Skeletal muscle cell (primary cell): ENCODE results near the gene CNNM4.

Experiments
- DNase-seq: peaks from one replicate; pipeline ENCODE4 v3.0.0-alpha.2; 2010; ENCODE audit warnings: low read depth
- H3K4me3 ChIP-seq: 2 replicates; pipeline ENCODE4 v1.5.1; 2011; ENCODE audit warnings: low read depth, mild to moderate bottlenecking, control low read depth, low read length, moderate library complexity

CNNM4 gene

DNA sequence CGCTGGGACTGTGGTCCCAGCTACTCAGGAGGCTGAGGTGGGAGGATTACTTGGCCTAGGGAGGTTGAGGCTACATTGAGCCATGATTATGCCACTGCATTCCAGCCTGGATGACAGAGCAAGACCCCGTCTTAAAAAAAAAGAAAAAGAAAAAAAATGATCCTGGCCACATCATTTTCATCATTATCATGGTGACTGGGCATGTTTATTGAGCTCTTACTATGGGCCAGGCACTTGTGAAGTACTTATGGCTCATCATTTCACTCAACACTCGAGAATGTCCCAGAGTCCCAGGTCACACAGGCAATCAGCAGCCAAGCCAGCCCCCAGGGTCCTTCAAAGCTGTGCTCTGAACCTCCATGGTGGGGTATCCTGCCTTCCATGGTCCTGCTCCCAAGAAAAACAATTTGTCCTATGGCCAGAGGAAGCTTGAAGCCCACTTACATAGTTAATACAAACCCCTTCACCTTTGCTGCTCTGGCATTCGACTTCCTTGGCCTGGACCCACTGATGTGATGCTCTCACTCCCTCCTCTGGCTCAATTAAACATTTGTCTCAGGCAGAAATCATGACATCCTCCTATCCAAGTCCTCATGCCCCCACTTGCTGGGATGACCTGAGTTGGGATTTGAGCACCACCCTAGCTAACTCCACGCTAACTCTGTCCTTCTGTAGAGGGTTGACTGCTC lies 3.8 kb upstream of the CNNM4 start:
- no peak for DNase-seq

DNA sequence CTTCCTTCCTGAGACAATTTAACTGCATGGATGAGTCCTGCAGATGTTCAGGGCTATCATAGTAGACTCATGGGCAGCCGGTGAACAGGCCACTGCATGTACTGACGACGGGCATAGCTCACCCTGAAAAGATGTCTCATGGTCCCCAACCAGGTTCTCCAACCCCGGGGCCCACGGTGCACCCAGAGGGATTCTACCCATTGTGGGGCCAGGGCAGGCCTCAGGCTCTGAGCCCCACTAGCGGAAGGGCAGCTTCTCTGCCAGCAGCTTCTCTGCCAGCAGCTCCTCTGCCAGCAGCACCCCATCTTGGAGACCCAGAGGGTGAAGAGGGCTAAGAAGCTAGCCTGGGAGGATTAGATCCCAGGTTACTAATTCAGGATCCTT lies 3.2 kb upstream of the CNNM4 start:
- no peak for DNase-seq
- no peak overlapping the region for H3K4me3 ChIP-seq

More for the DNA sequence above, 3.8 kb upstream of the CNNM4 start:
- H3K4me3 ChIP-seq, result no peak overlapping the region

DNA sequence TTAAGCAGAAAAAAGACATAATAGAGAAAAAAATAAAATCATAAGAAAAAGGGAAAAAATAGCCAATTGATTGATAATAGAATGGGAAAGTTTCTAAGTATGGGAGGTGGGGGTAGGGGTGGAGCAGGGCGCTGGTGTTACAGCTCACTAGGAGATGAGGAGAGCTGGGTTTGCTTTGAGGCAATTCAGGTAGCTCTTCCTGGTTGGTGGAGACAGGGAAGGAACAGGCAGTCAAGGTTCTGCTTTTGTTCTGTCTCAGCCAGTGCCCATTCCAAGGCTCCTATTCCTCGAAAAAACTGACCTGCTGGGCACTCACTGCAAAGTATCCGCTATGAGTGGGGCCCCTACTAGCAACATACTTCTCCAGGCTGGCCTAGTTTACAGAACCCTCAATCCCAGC lies 1.7 kb upstream of the CNNM4 start:
- H3K4me3 ChIP-seq, result no peak overlapping the region
- no peak for DNase-seq

DNA sequence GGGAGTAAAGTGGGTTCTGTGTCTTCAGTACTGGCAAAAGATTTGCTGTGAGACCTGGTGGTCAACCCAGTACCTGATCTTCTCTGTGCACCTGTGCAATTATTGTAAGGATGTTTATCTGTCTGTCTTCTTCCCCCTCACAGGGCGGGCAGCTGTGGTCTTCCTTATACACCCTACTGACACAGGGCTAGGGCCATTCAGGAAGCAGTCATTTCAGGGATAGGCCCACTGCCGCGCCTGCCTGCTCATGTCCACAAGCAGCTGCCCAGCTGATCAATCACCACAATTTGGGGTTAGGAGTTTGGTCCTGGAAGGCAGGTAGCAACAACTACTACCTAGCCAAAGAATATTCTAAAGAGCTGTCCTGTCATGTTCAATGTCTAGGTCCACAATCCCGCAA lies 1.2 kb upstream of the CNNM4 start:
- no peak for DNase-seq
- no peak overlapping the region for H3K4me3 ChIP-seq

DNA sequence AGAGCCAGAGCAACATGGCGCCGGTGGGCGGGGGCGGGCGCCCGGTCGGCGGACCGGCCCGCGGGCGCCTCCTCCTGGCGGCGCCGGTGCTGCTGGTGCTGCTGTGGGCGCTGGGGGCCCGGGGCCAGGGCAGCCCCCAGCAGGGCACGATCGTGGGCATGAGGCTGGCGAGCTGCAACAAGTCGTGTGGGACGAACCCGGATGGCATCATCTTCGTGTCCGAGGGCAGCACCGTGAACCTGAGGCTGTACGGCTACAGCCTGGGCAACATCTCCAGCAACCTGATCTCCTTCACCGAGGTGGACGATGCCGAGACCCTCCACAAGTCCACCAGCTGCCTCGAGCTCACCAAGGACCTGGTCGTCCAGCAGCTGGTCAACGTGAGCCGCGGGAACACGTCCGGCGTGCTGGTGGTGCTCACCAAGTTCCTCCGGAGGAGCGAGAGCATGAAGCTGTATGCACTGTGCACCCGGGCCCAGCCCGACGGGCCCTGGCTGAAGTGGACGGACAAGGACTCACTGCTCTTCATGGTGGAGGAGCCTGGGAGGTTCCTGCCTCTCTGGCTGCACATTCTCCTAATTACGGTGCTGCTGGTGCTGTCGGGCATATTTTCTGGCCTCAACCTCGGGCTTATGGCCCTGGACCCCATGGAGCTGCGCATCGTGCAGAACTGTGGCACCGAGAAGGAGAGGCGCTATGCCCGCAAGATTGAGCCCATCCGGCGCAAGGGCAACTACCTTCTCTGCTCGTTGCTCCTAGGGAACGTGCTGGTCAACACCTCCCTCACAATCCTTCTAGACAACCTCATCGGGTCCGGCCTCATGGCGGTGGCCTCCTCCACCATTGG lies 507 bp downstream of the CNNM4 start:
- no peak for DNase-seq
- H3K4me3 ChIP-seq, result peak overlapping the region; percentile 61

DNA sequence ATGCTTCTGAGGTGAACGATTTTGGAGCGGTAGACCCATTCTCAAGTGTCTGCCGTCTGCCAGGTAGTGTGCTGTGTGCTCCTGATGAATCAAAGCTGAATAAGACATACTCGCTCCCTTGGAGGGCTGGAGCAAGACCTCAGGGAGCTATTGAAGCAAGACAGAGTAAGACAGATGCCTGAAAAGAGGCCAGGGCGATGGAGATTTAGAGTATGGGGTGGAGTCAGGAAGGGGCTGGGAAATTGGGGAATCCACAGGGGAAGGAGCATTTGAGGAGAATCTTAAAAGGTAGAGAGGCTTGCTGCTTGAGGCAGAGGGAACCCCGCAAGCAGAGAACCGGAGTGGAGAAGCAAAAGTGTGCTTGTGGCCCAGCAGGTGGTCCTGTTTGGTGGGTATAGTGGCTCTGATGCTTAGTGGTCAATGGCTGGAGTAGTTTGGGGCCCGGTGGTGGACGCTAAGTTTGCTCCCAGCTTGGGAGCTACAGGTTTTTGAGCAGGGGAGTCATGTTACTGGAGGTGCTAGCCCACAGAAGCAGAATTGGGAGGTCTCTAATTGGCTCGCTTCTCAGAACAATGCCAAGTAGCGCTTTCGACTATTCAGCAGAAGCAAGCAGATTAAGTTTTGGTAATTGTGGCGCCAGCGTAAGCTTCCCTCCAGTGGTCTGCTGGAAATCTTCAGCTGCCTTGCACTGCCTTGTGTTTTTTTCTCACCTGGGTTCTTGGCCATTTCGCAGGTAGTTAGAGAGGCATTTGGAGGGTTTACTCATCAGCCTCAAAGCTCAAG lies 2.0 kb downstream of the CNNM4 start:
- no peak for DNase-seq
- H3K4me3 ChIP-seq, result peak overlapping the region; percentile 35

DNA sequence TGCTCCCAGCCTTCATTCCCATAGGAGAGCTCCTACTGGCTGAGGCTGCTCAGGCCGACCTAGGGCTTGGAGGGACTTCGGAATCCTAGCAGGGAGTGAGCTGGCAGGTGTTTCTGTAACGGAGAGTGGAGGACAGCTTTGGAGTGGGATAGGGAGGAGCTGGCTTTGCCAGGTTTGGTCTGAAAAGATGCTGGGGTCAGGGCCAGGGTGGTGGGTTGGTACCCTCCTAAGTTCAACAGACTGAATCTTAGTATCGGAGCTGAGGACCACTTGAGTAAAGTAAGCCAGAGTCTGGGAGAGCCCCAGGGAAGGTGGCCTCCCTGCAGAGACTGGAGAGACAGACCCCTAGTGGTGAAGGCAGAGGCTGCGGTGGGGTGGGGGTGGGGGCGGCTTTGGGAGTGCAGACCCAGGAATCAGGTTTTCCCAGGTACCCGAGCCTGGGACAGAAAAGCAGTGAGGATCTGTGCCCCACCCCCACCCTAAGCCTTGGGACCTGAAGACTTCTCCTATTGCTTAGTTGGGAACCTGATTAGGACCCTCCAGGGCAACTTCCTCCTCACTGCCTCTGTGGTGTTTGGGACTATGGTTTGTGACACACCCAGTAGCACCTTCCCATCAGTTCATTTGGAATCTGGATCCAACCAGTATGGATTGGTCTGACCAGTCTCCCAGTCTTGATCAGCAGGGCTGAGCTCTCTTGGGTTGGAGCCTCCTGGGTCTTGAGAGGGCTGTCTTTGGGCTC lies 3.0 kb downstream of the CNNM4 start:
- H3K4me3 ChIP-seq, result peak overlapping the region; percentile 35
- no peak for DNase-seq

DNA sequence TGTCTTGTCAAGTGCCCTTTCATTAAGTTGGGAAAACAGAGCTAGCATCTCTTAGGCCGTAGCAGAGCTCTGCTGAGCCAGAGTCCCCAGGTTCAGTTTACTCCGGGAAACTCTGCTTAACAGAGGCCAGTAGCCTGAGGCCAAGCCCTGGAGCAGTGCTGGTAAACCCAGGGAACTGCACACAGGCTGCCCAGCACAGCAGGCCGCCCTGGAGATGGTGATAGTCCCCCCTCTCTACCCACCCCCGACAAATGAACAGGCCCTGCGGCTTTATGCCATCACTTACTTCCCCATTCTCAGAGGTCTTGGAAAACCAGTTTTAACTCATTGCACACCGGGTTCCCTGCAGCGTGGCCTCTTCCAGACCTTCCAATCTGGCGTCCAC lies 3.5 kb downstream of the CNNM4 start:
- no peak for DNase-seq
- no peak overlapping the region for H3K4me3 ChIP-seq

DNA sequence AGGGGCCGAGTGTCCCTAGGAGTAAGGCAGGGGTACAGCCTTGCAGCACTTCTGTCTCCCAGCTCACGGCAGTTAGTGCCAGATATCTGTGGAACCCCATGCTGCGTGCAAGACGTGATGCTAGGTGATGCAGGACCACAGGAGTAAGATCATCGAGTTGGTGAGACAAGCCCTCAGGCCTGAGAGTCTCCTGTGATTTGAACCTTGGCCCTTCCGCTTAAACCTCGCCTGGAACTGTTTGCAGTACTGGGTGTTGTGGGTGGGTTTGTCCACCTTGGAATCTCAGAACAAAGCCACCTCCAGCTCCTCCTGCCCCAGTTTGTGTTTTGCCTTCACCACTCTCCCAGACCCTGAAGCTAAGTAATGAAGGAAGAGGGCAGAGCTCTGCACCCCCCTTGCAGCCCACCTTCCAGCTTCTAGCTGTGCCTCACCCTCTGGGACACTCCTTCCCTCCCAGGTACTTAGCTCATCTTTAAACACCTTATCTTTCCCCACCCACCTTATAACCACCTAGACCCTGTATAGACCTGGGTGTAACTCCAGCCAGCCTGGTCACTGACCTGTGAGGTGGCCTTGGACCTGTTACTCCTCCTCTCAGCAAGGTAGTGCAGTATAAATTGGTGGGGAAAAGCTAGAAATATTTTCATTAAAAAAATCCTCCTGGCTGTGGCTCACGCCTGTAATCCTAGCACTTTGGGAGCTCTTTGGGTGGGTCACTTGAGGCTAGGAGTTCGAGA lies 6.6 kb downstream of the CNNM4 start:
- H3K4me3 ChIP-seq, result no peak overlapping the region
- no peak for DNase-seq

DNA sequence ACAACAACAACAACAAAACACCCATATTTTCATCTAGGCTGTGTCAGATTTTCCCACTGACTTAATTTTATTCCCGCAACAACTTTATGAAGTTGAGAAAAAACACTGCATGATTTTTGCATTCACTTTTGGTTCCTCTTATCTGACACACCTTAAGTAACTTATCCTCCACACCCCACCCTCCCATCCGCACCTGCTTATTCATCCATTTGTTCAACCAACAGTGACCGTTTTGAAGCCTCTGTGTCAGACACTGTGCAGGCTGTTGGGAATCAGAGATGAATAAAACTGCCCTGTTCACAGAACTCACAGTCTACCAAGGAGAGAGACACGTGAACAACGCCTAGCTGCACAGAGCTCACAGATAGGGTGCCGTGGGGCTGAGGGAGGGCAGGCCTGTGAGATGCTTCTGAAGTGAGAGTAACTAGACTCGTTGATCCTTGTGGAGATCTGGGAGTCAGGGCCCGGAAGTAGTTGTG lies 7.4 kb downstream of the CNNM4 start:
- H3K4me3 ChIP-seq, result no peak overlapping the region
- DNase-seq, result no peak

DNA sequence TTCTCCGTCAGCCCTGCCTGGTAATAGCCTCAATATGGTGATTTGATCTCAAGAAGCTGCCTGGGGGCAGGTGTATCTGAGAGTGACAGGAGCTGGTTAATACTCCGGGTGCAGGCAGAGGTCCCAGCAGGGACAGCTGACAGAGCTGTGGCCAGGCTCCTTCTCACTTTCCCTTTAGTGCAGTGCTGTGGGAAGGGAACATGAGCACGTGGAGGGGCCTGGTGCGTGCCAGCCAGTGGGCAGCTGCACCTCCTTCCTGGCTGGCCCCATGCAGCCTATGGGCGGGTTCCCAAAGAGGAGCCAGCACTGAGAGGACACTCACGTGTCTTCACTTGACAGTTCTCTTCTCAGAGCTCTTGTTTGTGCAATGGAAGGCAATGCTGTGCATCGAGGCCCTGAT lies 9.1 kb downstream of the CNNM4 start:
- no peak for DNase-seq
- H3K4me3 ChIP-seq, result no peak overlapping the region

DNA sequence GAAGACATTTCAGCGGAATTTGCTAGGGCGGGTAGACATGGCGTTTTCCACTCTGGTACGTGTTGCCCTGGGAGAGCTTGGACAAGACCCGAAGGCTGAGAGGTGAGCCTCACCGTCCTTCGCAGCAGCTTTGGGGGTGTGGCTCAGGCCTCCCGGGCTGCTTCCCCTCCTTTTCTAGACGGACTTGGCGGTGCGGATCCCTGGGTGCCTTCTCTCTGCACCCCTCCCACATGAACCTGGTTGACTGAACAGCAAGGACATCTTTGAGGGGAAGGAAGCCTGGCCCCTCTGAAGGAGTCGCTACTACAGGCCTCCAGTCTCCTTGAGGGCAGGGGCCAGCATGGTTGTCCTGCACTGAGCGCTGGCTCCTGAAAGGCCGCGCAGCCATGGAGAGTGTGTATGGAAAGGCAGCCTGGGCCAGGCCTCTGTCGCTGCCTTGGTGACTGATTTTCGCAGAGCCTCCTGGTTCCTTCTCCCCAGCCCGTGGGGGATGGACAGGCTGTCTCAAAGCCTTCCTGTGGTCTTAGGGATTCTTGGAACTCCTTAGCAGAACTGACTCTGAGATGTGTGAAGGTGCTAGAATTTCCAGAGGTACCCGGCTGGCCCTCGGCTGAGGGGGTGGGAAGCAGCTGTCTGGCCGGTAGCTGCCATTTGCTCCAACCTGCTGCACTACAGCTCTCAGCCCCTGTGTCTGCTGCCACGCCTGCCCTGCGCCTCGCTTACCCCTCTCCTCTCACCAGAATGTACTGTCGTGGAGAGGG lies 9.9 kb downstream of the CNNM4 start:
- no peak for DNase-seq
- H3K4me3 ChIP-seq, result no peak overlapping the region

DNA sequence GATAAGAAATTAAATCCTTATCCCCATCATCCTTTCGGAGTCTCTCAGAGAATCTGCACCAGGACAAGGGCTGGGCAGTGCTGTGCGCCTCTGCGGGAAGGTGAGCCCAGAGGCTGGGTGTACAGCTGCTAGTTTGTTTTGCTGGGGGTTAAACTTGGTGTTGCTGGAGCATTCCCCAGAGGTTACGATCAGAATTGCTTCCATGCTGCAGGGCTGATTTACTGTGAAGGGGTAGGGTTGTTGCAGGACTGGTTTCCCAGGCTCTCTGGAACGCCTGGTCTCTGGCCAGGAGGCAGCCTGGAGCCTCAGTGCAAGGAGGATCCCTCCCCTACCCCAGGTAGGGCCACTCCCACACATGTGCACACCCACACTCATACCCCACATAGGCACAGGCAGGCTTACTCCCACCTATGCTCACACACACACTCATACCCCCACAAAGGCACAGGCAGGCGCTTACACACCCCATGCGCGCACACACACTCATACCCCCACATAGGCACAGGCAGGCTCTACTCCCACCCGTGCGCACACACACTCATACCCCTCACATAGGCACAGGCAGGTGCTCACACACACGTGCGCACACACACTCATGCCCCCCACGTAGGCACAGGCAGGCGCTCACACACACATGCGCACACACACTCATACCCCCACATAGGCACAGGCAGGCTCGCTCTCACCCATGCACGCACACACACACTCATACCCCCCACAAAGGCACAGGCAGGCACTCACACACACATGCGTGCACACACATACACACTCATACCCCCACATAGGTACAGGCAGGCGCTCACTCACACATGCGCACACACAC lies 11.3 kb downstream of the CNNM4 start:
- no peak overlapping the region for H3K4me3 ChIP-seq
- DNase-seq, result no peak

DNA sequence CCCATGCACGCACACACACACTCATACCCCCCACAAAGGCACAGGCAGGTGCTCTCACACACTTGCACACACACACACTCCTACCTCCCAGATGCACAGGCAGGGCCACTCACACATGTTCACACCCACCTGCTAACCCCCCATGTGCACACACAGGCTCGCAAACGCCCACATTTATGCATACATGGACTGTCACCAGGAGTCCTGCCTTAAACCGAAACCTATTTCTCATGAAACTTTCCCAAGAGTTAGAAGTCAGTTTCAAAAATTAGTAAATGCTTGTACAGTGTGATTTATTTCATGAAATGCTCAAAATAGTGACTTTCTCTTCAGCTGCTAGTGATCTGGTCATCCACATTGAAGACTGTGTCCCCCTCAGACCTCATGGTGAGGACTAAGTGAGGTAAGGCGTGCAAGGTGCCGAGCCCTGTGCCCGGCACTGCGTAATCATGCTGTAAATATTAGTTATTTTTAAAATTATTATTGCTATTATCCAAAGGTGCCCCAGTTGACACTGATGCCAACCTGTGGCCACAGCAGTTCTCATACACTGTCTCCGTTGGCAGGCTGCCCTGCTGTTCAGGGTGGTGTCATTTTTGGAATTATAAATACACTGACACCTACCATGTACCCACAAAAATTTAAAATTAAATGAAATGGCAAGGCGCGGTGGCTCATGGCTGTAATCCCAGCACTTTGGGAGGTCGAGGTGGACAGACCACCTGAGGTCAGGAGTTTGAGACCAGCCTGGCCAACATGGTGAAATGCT lies 12.4 kb downstream of the CNNM4 start:
- no peak for DNase-seq
- H3K4me3 ChIP-seq, result no peak overlapping the region

DNA sequence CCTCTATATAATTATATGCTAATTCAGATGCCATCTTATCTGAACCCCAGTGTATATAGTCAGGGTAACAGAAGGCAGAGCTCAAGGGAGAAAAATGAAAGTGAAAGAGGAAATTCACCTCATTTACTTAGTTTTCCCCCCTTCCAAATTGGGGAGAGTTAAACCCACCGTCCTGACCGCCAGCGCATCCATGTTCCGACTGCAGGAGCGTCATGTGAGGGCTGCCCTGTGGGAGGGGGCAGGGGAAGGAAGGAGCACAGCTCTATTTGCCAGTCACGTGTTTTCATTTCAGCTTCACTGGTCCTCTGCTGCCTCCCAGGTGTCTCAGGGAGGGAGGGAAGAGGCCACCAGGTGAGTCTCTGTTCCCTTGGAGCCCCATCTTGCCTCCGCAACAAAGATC lies 13.2 kb downstream of the CNNM4 start:
- H3K4me3 ChIP-seq, result no peak overlapping the region
- no peak for DNase-seq

DNA sequence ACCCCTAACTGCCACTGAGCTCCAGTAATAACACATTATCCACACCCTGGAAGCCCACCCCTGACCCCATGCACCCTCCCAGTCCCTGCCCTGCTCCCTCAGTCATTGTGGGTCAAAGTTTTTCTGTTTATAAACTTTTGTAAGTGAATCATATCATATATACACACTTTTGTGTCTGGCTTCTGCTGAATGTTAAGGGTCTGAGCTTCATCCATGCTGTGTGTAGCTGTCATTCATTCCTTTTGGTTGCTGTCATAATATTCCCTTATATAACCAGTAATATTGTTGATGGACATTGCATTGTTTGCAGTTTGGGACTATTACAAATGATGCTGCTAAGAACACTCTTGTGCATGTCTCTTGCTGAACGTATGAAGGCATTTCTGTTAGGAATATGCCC lies 14.5 kb downstream of the CNNM4 start:
- H3K4me3 ChIP-seq, result no peak overlapping the region
- DNase-seq, result no peak

DNA sequence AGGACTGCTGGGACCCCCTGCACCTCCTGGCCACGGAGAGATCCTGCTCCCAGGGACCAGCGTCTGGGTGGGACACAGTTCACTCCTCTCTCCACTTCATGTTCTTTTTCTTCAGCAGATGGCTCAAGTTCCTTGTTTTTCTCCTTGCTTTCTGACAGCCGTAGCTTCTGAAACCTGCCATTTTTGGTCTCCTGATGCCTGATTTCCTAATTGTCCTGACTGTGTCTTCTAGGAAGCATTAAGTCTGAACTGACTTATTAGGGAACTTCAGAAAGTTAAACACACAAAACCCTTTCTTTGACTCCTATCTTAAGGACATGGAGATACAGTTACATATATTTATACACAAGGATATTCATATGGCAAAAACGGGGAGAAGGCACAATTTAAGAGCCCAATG lies 22.7 kb downstream of the CNNM4 start:
- no peak for DNase-seq
- H3K4me3 ChIP-seq, result no peak overlapping the region
